SK-N-SH (cell line): ENCODE measurements around the gene CYP26B1. TPM values are rescaled to one million over a fixed set of nuclear protein-coding genes. Genes with fewer than 3 reads are reported as not detected.
A peak's percentile ranks its signal among the peaks of the same experiment; 100 is the strongest.

Source experiments
- CTCF ChIA-PET: fragments of 300-600, 350-600 bp; formaldehyde crosslinking; extraction: SDS; loops from one replicate; lab custom pipeline; 2021; lab: Yijun Ruan, JAX
- POLR2A ChIA-PET: fragments of 350-600 bp; sonication (Branson Sonifier 250); formaldehyde crosslinking; extraction: SDS; loops from one replicate; lab custom pipeline; 2020; ENCODE audit warnings: antibody characterized with exemption, inconsistent platforms; lab: Yijun Ruan, JAX
- DNase-seq: peaks from one replicate; pipeline ENCODE4 v3.0.0; 2012
- H2AFZ ChIP-seq: fragments of 200-600 bp; sonication (generic); 2 replicates; pipeline ENCODE4 v1.8.1; 2016; ENCODE audit warnings: antibody characterized with exemption, mild to moderate bottlenecking, low read depth
- H3F3A ChIP-seq: fragments of 200-600 bp; sonication (generic); replicated peaks from 2 replicates; pipeline ENCODE3; 2016; ENCODE audit warnings: antibody characterized with exemption, mild to moderate bottlenecking; ENCODE audit not compliant: insufficient read depth
- H3K27ac ChIP-seq, 2 experiments: fragments of 200-500 bp in 1 of 2; fragments of 200-600 bp in 1 of 2; sonication (Bioruptor generic) in 1 of 2; sonication (generic), shearing (Covaris generic) in 1 of 2; 2 replicates each; pipeline versions ENCODE4 v1.5.1 to v1.6.1; 2014 to 2016; ENCODE audit warnings: low read depth in 2 of 2, inconsistent platforms in 1 of 2, low read length in 1 of 2, mild to moderate bottlenecking in 1 of 2, mixed read lengths in 1 of 2
- H3K27me3 ChIP-seq: fragments of 200-600 bp; sonication (generic), shearing (Covaris generic); 2 replicates; pipeline ENCODE4 v1.6.1; 2016; ENCODE audit warnings: mixed run types; ENCODE audit not compliant: insufficient read depth
- H3K36me3 ChIP-seq, 2 experiments: fragments of 200-500 bp in 1 of 2; fragments of 200-600 bp in 1 of 2; sonication (Bioruptor generic) in 1 of 2; sonication (generic) in 1 of 2; replicated peaks in 1 of 2; 2 replicates each; pipeline versions ENCODE3 to v1.5.1; 2014 to 2016; ENCODE audit warnings: low read length in 1 of 2, mild to moderate bottlenecking in 1 of 2; ENCODE audit not compliant: insufficient read depth in 2 of 2, control insufficient read depth in 1 of 2
- H3K4me1 ChIP-seq, 2 experiments: fragments of 200-500 bp in 1 of 2; fragments of 200-600 bp in 1 of 2; sonication (Bioruptor generic) in 1 of 2; sonication (generic), shearing (Covaris generic) in 1 of 2; 2 replicates each; pipeline versions ENCODE4 v1.5.1 to v1.6.1; 2014 to 2016; ENCODE audit warnings: low read depth in 1 of 2, low read length in 1 of 2, mixed run types in 1 of 2; ENCODE audit not compliant: insufficient read depth in 2 of 2, control insufficient read depth in 1 of 2
- H3K4me2 ChIP-seq: fragments of 200-600 bp; sonication (generic), shearing (Covaris generic); 2 replicates; pipeline ENCODE4 v1.6.1; 2017; ENCODE audit warnings: mixed run types
- H3K4me3 ChIP-seq, 2 experiments: fragments of 200-500 bp in 1 of 2; fragments of 200-600 bp in 1 of 2; sonication (Bioruptor generic) in 1 of 2; sonication (generic), shearing (Covaris generic) in 1 of 2; 2 replicates each; pipeline versions ENCODE4 v1.5.1 to v1.8.1; 2014 to 2016; ENCODE audit warnings: low read depth in 2 of 2, inconsistent platforms in 1 of 2, low read length in 1 of 2, mild to moderate bottlenecking in 1 of 2, mixed read lengths in 1 of 2, moderate library complexity in 1 of 2
- H3K79me2 ChIP-seq: fragments of 200-600 bp; sonication (generic); 2 replicates; pipeline ENCODE4 v1.8.1; 2017; ENCODE audit warnings: mild to moderate bottlenecking; ENCODE audit not compliant: insufficient read depth
- H3K9ac ChIP-seq: fragments of 200-600 bp; sonication (generic); 2 replicates; pipeline ENCODE4 v1.6.1; 2017; ENCODE audit warnings: mixed run types
- H3K9me2 ChIP-seq: fragments of 200-600 bp; sonication (generic); 2 replicates; pipeline ENCODE4 v1.6.1; 2017; ENCODE audit warnings: mixed run types
- H3K9me3 ChIP-seq: fragments of 200-600 bp; sonication (generic); 2 replicates; pipeline ENCODE4 v1.6.1; 2017; ENCODE audit warnings: mixed run types, mild to moderate bottlenecking, moderate library complexity
- H4K20me1 ChIP-seq: fragments of 200-600 bp; sonication (generic); 2 replicates; pipeline ENCODE4 v1.6.1; 2017; ENCODE audit warnings: mild to moderate bottlenecking, mixed run types; ENCODE audit not compliant: insufficient read depth
- CHD2 ChIP-seq: fragments of 150-350 bp; IDR thresholded peaks from 2 replicates; pipeline ENCODE4 v1.6.1; 2018; ENCODE audit warnings: low read length; ENCODE audit not compliant: partially characterized antibody
- FOXJ3 ChIP-seq: sonication (generic); formaldehyde crosslinking; IDR thresholded peaks from 2 replicates; pipeline ENCODE4 v1.5.1; 2020; ENCODE audit warnings: mild to moderate bottlenecking, missing genetic modification reagents
- FOXM1 ChIP-seq: IDR thresholded peaks from 2 replicates; pipeline ENCODE4 v1.4.0; 2012; ENCODE audit warnings: low read depth, mild to moderate bottlenecking
- JUND ChIP-seq: IDR thresholded peaks from 2 replicates; pipeline ENCODE4 v1.4.0; 2012
- MEF2A ChIP-seq: IDR thresholded peaks from 2 replicates; pipeline ENCODE4 v1.4.0; 2012; ENCODE audit warnings: low read depth, borderline replicate concordance
- MXI1 ChIP-seq: IDR thresholded peaks from 2 replicates; pipeline ENCODE4 v1.6.1; 2012; ENCODE audit warnings: mild to moderate bottlenecking, low read depth, low read length, improper control_type of control experiment
- NFIC ChIP-seq: IDR thresholded peaks from 2 replicates; pipeline ENCODE4 v1.4.0; 2012; ENCODE audit warnings: borderline replicate concordance
- RAD21 ChIP-seq: IDR thresholded peaks from 2 replicates; pipeline ENCODE4 v1.6.1; 2012; ENCODE audit warnings: mild to moderate bottlenecking, low read length
- REST ChIP-seq: IDR thresholded peaks from 2 replicates; pipeline ENCODE4 v1.6.1; 2012; ENCODE audit warnings: mild to moderate bottlenecking, low read depth, low read length, moderate library complexity
- RFX5 ChIP-seq: IDR thresholded peaks from 2 replicates; pipeline ENCODE4 v1.6.1; 2012; ENCODE audit warnings: mild to moderate bottlenecking, improper control_type of control experiment, low read length
- RXRA ChIP-seq: IDR thresholded peaks from 2 replicates; pipeline ENCODE4 v1.4.0; 2012; ENCODE audit warnings: low read depth, mild to moderate bottlenecking, borderline replicate concordance
- SIN3A ChIP-seq: IDR thresholded peaks from 2 replicates; pipeline ENCODE4 v1.6.1; 2012; ENCODE audit warnings: low read depth, mild to moderate bottlenecking, low read length, moderate library complexity, borderline replicate concordance
- TCF12 ChIP-seq: IDR thresholded peaks from 2 replicates; pipeline ENCODE4 v1.4.0; 2012
- USF2 ChIP-seq: fragments of 150-350 bp; IDR thresholded peaks from 2 replicates; pipeline ENCODE4 v1.6.1; 2017; ENCODE audit warnings: antibody characterized with exemption, low read length, low read depth, borderline replicate concordance
- YY1 ChIP-seq: IDR thresholded peaks from 2 replicates; pipeline ENCODE4 v1.4.0; 2012; ENCODE audit warnings: low read depth, mild to moderate bottlenecking
- WGBS: methylation state at CpG from one replicate; pipeline ENCODE4 v1.1.6; 2017; ENCODE audit warnings: low lambda C conversion rate; 5-methylcytosine and 5-hydroxymethylcytosine counted together
- polyA plus RNA-seq, 3 experiments: library from polyadenylated mRNA; depleted of rRNA; stranded (reverse); fragments of >200 nt; gene quantifications; 2 replicates each; pipeline ENCODE4 v1.2.3, GENCODE V29; 2012
- TF ChIP-seq, protein P1 (sequence below): IDR thresholded peaks from 2 replicates; pipeline ENCODE4; 2012

The CYP26B1 gene, protein sequence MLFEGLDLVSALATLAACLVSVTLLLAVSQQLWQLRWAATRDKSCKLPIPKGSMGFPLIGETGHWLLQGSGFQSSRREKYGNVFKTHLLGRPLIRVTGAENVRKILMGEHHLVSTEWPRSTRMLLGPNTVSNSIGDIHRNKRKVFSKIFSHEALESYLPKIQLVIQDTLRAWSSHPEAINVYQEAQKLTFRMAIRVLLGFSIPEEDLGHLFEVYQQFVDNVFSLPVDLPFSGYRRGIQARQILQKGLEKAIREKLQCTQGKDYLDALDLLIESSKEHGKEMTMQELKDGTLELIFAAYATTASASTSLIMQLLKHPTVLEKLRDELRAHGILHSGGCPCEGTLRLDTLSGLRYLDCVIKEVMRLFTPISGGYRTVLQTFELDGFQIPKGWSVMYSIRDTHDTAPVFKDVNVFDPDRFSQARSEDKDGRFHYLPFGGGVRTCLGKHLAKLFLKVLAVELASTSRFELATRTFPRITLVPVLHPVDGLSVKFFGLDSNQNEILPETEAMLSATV
- polyA plus RNA-seq (2012; rRNA removed), result 0.26 and 0.33 TPM in 2 replicates
- 0.18 TPM in 2 replicates for polyA plus RNA-seq (2012; cell fraction: cytosol; rRNA removed)
- 0.83 and 0.92 TPM in 2 replicates for polyA plus RNA-seq (2012; cell fraction: nucleus; rRNA removed)

DNA sequence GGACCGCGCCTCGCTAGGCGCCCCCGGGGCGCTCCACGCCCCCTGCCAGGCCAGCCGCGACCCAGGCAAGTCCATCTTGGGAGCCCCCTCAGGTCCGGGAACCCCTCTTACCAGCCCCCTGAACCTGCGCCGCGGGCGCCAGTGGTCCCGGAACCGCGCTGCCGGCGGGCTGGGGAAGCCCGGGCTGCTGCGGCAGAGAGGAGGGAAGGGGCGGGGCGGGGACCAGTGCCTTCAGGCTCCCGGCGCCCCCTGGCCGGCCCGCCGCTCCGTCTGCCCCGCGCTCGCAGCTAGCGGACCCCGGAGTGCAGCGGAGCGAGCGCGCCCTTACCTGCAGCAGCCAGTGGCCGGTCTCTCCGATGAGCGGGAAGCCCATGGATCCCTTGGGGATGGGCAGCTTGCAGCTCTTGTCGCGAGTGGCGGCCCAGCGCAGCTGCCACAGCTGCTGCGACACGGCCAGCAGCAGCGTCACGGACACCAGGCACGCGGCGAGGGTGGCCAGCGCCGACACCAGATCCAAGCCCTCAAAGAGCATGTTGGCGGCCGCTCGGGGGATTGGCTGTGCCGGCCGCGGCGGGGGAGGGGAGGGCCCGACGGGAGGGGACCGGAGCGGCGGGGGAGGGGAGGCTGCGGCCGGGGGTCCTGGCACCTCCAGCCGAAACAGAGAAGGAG lies at the start of gene CYP26B1:
TSS of gene CYP26B1 (minus strand) at position 560 of the 669 bp plus-strand sequence. CDS start at position 532, 28 bp downstream.
- Histone ChIP-seq H3K4me1 (peaks cover 5 to 34% of the 10 kb centered on the region in 2 experiments; a peak in 2 of 4 replicates), H3K9me2 (no peaks in the 10 kb centered on the region), H4K20me1 (no peaks in the 10 kb centered on the region), H3K79me2 (no peaks in the 10 kb centered on the region), H3K36me3 (no peaks in the 10 kb centered on the region), H2AFZ (no peak within 1 kb of the TSS)
- DNase-seq, result peak; percentile 66
- ChIA-PET POLR2A (no interaction called here), CTCF (interaction anchor here (0.9 to 7.3 kb wide), 7 partner anchors 8 to 601 kb away, joined by 3 to 167 read pairs (median 41); no protein-coding TSS in a partner anchor)
- 4% methylated on average over 36 of the region's 69 CpGs for WGBS
- TF ChIP-seq FOXM1 (no peak), NFIC (no peak), RAD21 (no peak), MEF2A (no peak), MXI1 (no peak), YY1 (no peak), RXRA (no peak), REST (no peak), TCF12 (no peak), USF2 (no peak), SIN3A (no peak), CHD2 (no peak), FOXJ3 (CRISPR knock-in tag) (no peak), JUND (no peak), RFX5 (no peak)
- TF ChIP-seq, protein P1, sequence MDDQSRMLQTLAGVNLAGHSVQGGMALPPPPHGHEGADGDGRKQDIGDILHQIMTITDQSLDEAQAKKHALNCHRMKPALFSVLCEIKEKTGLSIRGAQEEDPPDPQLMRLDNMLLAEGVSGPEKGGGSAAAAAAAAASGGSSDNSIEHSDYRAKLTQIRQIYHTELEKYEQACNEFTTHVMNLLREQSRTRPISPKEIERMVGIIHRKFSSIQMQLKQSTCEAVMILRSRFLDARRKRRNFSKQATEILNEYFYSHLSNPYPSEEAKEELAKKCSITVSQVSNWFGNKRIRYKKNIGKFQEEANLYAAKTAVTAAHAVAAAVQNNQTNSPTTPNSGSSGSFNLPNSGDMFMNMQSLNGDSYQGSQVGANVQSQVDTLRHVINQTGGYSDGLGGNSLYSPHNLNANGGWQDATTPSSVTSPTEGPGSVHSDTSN, result no peak
- TF ChIP-seq, all 33 proteins: peak for 0
- H3K27ac ChIP-seq, result no peak within 1 kb of the TSS
- no peaks in the 10 kb centered on the region for H3F3A ChIP-seq
- H3K4me2 ChIP-seq, result peak within 1 kb of the TSS; percentile 86
- H3K9ac ChIP-seq, result no peak within 1 kb of the TSS
- no peaks in the 10 kb centered on the region for H3K9me3 ChIP-seq
- peaks cover 56% of the 10 kb centered on the region for H3K27me3 ChIP-seq
- H3K4me3 ChIP-seq, result peak within 1 kb of the TSS; percentile 43 to 55
